Tibial artery (tissue), 4 donors: ENCODE data around the gene BOD1L1.

Experiments
- DNase-seq, 2 donors: peaks; one replicate each; pipeline ENCODE4 v3.0.0-alpha.2; 2019
- H3K27ac ChIP-seq, 2 donors: fragments of 200-600 bp; sonication (generic) in 1 of 2; 1 replicate in 1 of 2; 2 replicates in 1 of 2; pipeline ENCODE4 v1.5.1; 2018 to 2019; ENCODE audit warnings: mild to moderate bottlenecking in 1 of 2
- H3K27me3 ChIP-seq, 2 donors: fragments of 200-600 bp; sonication (generic) in 1 of 2; one replicate each; pipeline versions ENCODE4 v1.5.1 to v1.6.0; 2016 to 2019
- H3K36me3 ChIP-seq, 3 donors: fragments of 200-600 bp; sonication (generic) in 2 of 3; one replicate each; pipeline ENCODE4 v1.5.1; 2016 to 2019; ENCODE audit warnings: mild to moderate bottlenecking in 2 of 3
- H3K4me1 ChIP-seq, 4 donors: fragments of 200-600 bp; sonication (generic) in 2 of 4; 1 replicate in 3 of 4; 2 replicates in 1 of 4; pipeline ENCODE4 v1.5.1; 2016 to 2019
- H3K4me3 ChIP-seq, 2 donors: fragments of 200-600 bp; sonication (generic) in 1 of 2; 1 replicate in 1 of 2; 2 replicates in 1 of 2; pipeline ENCODE4 v1.5.1; 2018 to 2019; ENCODE audit warnings: mild to moderate bottlenecking in 2 of 2
- H3K9me3 ChIP-seq, 3 donors: fragments of 200-600 bp; sonication (generic) in 1 of 3; one replicate each; pipeline ENCODE4 v1.5.1; 2016 to 2019
- intact Hi-C: fragments of 100-400 bp; cut with DNase I; formaldehyde crosslinking; loops from one replicate; pipeline ENCODE4 v1.15.0; 2023; ENCODE audit warnings: low total_unique reads
- TF ChIP-seq, protein P1 (sequence below), 2 experiments: fragments of 200-600 bp in 1 of 2; fragments of 450-650 bp in 1 of 2; IDR thresholded peaks; one replicate each; pipeline ENCODE4 v1.5.1; 2017 to 2019; ENCODE audit warnings: antibody characterized with exemption in 2 of 2, mild to moderate bottlenecking in 1 of 2, moderate library complexity in 1 of 2

Gene BOD1L1

GRCh38 chr4:13534344-13535063 lies 93.0 kb downstream of the BOD1L1 start:
- TF ChIP-seq, protein P1, sequence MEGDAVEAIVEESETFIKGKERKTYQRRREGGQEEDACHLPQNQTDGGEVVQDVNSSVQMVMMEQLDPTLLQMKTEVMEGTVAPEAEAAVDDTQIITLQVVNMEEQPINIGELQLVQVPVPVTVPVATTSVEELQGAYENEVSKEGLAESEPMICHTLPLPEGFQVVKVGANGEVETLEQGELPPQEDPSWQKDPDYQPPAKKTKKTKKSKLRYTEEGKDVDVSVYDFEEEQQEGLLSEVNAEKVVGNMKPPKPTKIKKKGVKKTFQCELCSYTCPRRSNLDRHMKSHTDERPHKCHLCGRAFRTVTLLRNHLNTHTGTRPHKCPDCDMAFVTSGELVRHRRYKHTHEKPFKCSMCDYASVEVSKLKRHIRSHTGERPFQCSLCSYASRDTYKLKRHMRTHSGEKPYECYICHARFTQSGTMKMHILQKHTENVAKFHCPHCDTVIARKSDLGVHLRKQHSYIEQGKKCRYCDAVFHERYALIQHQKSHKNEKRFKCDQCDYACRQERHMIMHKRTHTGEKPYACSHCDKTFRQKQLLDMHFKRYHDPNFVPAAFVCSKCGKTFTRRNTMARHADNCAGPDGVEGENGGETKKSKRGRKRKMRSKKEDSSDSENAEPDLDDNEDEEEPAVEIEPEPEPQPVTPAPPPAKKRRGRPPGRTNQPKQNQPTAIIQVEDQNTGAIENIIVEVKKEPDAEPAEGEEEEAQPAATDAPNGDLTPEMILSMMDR (IDR thresholded peaks at IDR 0.05): no peak
- Histone ChIP-seq H3K27me3 (peaks cover 0 to 98% of the 10 kb centered on the region in 2 donors), H3K4me3 (no peak overlapping the region), H3K9me3 (no peaks in the 10 kb centered on the region), H3K36me3 (no peaks in the 10 kb centered on the region), H3K4me1 (peaks cover 0 to 8% (median 3%) of the 10 kb centered on the region in 4 donors), H3K27ac (no peak overlapping the region)
- intact Hi-C loops: no loop called here
- no peak for DNase-seq

GRCh38 chr4:13533670-13534343 lies 93.7 kb downstream of the BOD1L1 start:
- no peak overlapping the region for H3K4me3 ChIP-seq
- TF ChIP-seq, protein P1 (IDR thresholded peaks at IDR 0.05): no peak
- no peaks in the 10 kb centered on the region for H3K9me3 ChIP-seq
- H3K4me1 ChIP-seq: peaks cover 0 to 10% (median 4%) of the 10 kb centered on the region in 4 donors
- intact Hi-C loops: no loop called here
- no peak for DNase-seq
- H3K36me3 ChIP-seq: no peaks in the 10 kb centered on the region
- no peak overlapping the region for H3K27ac ChIP-seq
- H3K27me3 ChIP-seq: peaks cover 6 to 98% of the 10 kb centered on the region in 2 donors

DNA sequence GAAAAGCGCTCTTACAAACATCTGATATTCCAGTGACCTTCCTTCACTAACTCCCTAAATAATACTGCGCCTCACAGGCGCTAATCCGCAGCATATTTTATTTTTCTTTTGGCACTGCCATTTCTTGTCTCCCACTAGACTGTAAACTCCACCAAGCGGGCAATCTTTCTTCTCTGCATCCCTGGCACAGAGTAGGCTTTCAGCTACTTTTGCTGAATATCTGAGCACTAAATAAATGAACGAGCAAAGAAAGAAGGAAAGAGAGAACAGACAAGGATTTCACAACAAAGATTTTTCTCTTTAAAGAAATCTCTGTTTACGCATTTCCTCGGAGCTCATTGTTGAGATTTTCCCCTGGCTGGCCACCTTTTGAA lies 95.9 kb downstream of the BOD1L1 start:
- DNase-seq: no peak
- H3K9me3 ChIP-seq: no peaks in the 10 kb centered on the region
- peaks cover 6 to 98% of the 10 kb centered on the region in 2 donors for H3K27me3 ChIP-seq
- H3K4me1 ChIP-seq: peaks cover 0 to 23% (median 16%) of the 10 kb centered on the region in 4 donors
- TF ChIP-seq, protein P1 (IDR thresholded peaks at IDR 0.05): no peak
- H3K36me3 ChIP-seq: no peaks in the 10 kb centered on the region
- no peak overlapping the region for H3K27ac ChIP-seq
- no peak overlapping the region for H3K4me3 ChIP-seq
- intact Hi-C loops: no loop called here

DNA sequence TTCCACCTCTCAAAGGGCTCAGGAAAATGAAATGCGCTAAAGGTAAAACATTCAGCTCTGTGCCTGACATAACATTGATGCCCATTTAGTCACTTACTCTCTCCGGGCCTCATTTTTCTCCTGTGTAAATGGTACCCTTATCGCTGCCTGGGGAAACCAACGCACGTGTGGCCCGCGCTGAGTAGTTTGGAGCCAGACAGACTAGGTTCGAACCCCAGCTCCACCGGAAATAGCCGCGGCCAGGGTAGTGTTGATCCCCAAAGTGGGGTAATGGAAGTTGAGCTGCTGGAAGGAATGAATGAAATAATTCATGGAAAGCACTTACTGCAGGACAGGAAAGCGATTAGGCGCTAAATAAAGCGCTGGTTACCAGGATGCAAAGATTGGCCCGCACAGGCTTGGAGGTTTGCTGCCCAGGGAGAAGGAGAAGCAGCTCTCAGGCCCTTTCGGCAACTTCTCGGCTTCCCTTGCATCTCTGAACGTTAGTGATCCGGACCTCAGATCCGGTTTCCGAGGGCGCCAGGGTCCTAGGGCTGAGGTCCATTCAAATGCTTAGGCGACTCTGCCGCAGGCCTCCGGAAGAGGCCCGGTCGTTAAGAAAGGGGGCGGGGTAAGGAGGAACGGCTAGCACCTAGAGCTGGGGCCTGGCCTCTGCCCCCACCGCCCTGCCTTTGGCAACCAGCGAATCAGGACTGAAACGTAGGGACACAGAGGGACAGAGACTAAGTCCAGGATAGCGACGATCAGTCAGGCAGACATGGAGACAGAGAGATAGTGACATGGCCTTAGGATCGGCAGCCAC lies 96.5 kb downstream of the BOD1L1 start:
- H3K4me3 ChIP-seq: no peak overlapping the region
- no peak overlapping the region for H3K27ac ChIP-seq
- H3K4me1 ChIP-seq: peaks cover 0 to 23% (median 16%) of the 10 kb centered on the region in 4 donors
- DNase-seq: no peak
- intact Hi-C loops: no loop called here
- H3K9me3 ChIP-seq: no peaks in the 10 kb centered on the region
- H3K27me3 ChIP-seq: peaks cover 6 to 98% of the 10 kb centered on the region in 2 donors
- TF ChIP-seq, protein P1 (IDR thresholded peaks at IDR 0.05): no peak
- no peaks in the 10 kb centered on the region for H3K36me3 ChIP-seq

DNA sequence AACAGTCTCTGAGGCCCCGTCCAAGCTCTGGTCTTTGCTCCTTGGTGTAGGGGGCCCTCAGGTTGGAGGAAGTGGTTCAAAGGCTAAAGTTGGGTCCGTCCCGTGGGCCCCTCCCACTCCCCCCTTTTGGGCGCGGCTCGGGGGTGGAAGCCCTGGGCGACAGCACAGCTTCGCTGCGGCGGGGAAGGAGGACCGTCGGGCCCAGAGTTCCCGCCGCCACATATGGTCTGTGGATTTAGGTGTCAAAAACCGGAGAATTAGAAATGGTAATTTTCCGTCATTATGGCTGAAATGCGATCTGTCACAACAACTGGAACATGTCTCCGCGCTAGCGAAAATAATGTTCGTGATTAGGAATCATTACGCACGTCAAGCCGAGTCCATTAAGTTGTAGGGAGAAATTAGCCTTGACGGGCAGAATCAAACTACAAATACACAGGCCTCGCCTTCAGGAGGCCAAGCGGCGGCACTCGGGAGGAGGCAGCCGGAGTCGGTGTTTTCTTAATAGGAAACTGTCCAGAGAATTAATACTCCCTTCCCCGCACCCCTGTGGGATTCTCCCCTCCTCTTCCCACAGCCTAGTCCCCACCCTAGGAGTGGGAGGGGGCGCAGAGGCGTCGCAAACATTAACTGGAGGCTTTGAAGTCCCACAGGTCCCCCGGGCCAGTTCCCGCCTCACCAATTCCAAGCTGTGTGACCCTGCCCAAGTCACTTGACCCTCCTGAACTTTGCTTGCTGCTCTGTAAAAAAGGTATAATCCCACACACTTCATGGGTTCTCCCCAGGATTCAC lies 98.2 kb downstream of the BOD1L1 start:
- Histone ChIP-seq H3K4me3 (no peak overlapping the region), H3K27ac (no peak overlapping the region), H3K36me3 (no peaks in the 10 kb centered on the region), H3K4me1 (peaks cover 0 to 20% (median 16%) of the 10 kb centered on the region in 4 donors), H3K27me3 (peaks cover 6 to 98% of the 10 kb centered on the region in 2 donors), H3K9me3 (peaks cover 0 to 10% (median 8%) of the 10 kb centered on the region in 3 donors)
- no peak for DNase-seq
- TF ChIP-seq, protein P1 (IDR thresholded peaks at IDR 0.05): no peak
- intact Hi-C loops: no loop called here
